Measurements from ENCODE around the gene LECT2. TPM values are rescaled to one million over a fixed set of nuclear protein-coding genes. Genes with fewer than 3 reads are reported as not detected.

LECT2 gene
- total RNA-seq, 1 experiment from 2014 or later, result not detected

GRCh38 chr5:136000932-136001331 is 46.1 kb upstream of the LECT2 start:
- POLR2A ChIA-PET (ENCODE audit: unreplicated experiment), result no interaction called here
- intact Hi-C loops (cut with micrococcal nuclease), result no loop called here

GRCh38 chr5:136000147-136000546 is 45.4 kb upstream of the LECT2 start:
- Histone ChIP-seq H3K9me2 (replicated peaks; ENCODE audit: low read length) (no peaks in the 10 kb centered on the region), H4K20me1 (ENCODE audit: low read length) (no peaks in the 10 kb centered on the region), H3K79me2 (ENCODE audit: low read length) (no peaks in the 10 kb centered on the region), H3K4me3 (ENCODE audit: low read length) (no peak overlapping the region), H3K9ac (ENCODE audit: low read length) (no peak overlapping the region), H3K36me3 (ENCODE audit: low read depth, low read length) (no peaks in the 10 kb centered on the region), H3F3A (ENCODE audit: low read length, unreplicated experiment) (no peaks in the 10 kb centered on the region), H3K9me3 (ENCODE audit: low read length) (no peaks in the 10 kb centered on the region), H3K4me1 (ENCODE audit: insufficient read depth, low read length) (peaks cover 11% of the 10 kb centered on the region), H3K4me2 (ENCODE audit: low read length) (no peak overlapping the region), H2AFZ (ENCODE audit: low read length) (no peak overlapping the region), H3K27ac (ENCODE audit: low read length) (no peak overlapping the region), H3K27me3 (ENCODE audit: low read length) (no peaks in the 10 kb centered on the region)
- DNase-seq, result no peak
- no TSS peak for BruUV-seq (replicated peaks)
- no peak for TF ChIP-seq EZH2 (IDR thresholded peaks at IDR 0.05; ENCODE audit: low read length, unreplicated experiment)
- TF ChIP-seq, protein P1, sequence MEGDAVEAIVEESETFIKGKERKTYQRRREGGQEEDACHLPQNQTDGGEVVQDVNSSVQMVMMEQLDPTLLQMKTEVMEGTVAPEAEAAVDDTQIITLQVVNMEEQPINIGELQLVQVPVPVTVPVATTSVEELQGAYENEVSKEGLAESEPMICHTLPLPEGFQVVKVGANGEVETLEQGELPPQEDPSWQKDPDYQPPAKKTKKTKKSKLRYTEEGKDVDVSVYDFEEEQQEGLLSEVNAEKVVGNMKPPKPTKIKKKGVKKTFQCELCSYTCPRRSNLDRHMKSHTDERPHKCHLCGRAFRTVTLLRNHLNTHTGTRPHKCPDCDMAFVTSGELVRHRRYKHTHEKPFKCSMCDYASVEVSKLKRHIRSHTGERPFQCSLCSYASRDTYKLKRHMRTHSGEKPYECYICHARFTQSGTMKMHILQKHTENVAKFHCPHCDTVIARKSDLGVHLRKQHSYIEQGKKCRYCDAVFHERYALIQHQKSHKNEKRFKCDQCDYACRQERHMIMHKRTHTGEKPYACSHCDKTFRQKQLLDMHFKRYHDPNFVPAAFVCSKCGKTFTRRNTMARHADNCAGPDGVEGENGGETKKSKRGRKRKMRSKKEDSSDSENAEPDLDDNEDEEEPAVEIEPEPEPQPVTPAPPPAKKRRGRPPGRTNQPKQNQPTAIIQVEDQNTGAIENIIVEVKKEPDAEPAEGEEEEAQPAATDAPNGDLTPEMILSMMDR (conservative IDR thresholded peaks at IDR 0.05; ENCODE audit: low read depth, low read length), result no peak
- TF ChIP-seq EZH2phosphoT487 (IDR thresholded peaks at IDR 0.05; ENCODE audit: borderline replicate concordance, low read length), result no peak
- CTCF ChIA-PET, result no interaction called here
- no peak for ATAC-seq
- intact Hi-C loops (cut with micrococcal nuclease), result no loop called here
- POLR2A ChIA-PET (ENCODE audit: unreplicated experiment), result no interaction called here

More at GRCh38 chr5:136000932-136001331, 46.1 kb upstream of the LECT2 start:
- Histone ChIP-seq H3K4me2 (ENCODE audit: low read length) (no peak overlapping the region), H3K27me3 (ENCODE audit: low read length) (no peaks in the 10 kb centered on the region), H3K9ac (ENCODE audit: low read length) (no peak overlapping the region), H3K4me3 (ENCODE audit: low read length) (no peak overlapping the region), H3K79me2 (ENCODE audit: low read length) (no peaks in the 10 kb centered on the region), H3K27ac (ENCODE audit: low read length) (no peak overlapping the region), H3K9me2 (replicated peaks; ENCODE audit: low read length) (no peaks in the 10 kb centered on the region), H3K4me1 (ENCODE audit: insufficient read depth, low read length) (peaks cover 12% of the 10 kb centered on the region), H3F3A (ENCODE audit: low read length, unreplicated experiment) (no peaks in the 10 kb centered on the region), H3K36me3 (ENCODE audit: low read depth, low read length) (no peaks in the 10 kb centered on the region), H3K9me3 (ENCODE audit: low read length) (no peaks in the 10 kb centered on the region), H4K20me1 (ENCODE audit: low read length) (no peaks in the 10 kb centered on the region), H2AFZ (ENCODE audit: low read length) (no peak overlapping the region)
- CTCF ChIA-PET, result no interaction called here
- TF ChIP-seq, protein P1 (conservative IDR thresholded peaks at IDR 0.05; ENCODE audit: low read depth, low read length), result no peak
- BruUV-seq (replicated peaks), result no TSS peak
- DNase-seq, result no peak
- no peak for ATAC-seq

DNA sequence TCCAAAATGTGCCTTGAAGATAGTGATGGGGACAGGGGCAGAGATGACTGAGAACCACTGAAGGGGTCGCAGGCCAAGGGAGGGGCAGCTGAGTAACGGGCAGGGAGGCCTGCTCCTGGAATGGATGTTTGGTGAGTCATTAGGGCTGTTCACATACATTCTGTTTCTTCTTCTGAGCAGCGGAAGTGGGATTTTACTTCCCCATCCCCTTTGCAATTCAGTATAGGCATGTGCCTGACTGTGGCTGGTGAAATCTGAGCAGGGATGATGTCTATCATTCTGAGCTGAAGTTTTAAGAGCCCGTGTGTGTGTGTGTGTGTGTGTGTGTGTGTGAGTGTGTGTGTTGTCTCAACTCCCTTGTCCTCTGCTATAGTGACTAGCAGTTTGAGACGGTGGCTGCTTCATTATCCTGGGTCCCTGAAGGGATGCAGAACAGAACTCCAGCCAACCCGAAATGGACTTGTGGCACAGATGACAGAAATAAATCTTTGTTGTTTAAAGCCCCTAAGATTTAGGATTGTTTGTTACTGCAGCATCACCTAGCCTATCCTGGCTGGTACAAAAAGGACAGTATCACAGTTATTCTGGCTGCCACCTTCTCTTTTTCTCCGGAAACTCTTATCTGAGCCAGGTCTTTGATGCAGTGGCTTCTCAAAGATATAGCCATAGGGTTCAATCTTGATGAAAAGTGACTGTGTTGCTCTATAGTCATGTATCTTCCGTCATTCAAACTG is 44.8 kb upstream of the LECT2 start:
- Histone ChIP-seq H3K27ac (ENCODE audit: low read length) (no peak overlapping the region), H3K4me2 (ENCODE audit: low read length) (no peak overlapping the region), H3K9me3 (ENCODE audit: low read length) (no peaks in the 10 kb centered on the region), H2AFZ (ENCODE audit: low read length) (no peak overlapping the region), H3K9ac (ENCODE audit: low read length) (no peak overlapping the region), H3K36me3 (ENCODE audit: low read depth, low read length) (no peaks in the 10 kb centered on the region), H3K9me2 (replicated peaks; ENCODE audit: low read length) (no peaks in the 10 kb centered on the region), H3K4me3 (ENCODE audit: low read length) (no peak overlapping the region), H3K4me1 (ENCODE audit: insufficient read depth, low read length) (peaks cover 11% of the 10 kb centered on the region), H3K27me3 (ENCODE audit: low read length) (no peaks in the 10 kb centered on the region), H3K79me2 (ENCODE audit: low read length) (no peaks in the 10 kb centered on the region), H3F3A (ENCODE audit: low read length, unreplicated experiment) (no peaks in the 10 kb centered on the region), H4K20me1 (ENCODE audit: low read length) (no peaks in the 10 kb centered on the region)
- peak; percentile 77 for DNase-seq
- ChIA-PET CTCF (no interaction called here), POLR2A (ENCODE audit: unreplicated experiment) (interaction anchor here (0.6 kb wide), 1 partner anchor 19 kb away, joined by 5 read pairs; no protein-coding TSS in a partner anchor)
- no TSS peak for BruUV-seq (replicated peaks)
- intact Hi-C loops (cut with micrococcal nuclease), result no loop called here
- TF ChIP-seq EZH2phosphoT487 (IDR thresholded peaks at IDR 0.05; ENCODE audit: borderline replicate concordance, low read length) (no peak), EZH2 (IDR thresholded peaks at IDR 0.05; ENCODE audit: low read length, unreplicated experiment) (no peak)
- TF ChIP-seq, protein P1 (conservative IDR thresholded peaks at IDR 0.05; ENCODE audit: low read depth, low read length), result no peak
- peak; percentile 91 for ATAC-seq

All from PC-3 (cell line).